PC-3 (cell line): ENCODE results near the gene ZNHIT6.

Source experiments
- CTCF ChIP-seq: fragments of 300-600 bp; sonication (generic); conservative IDR thresholded peaks from 2 replicates; pipeline ENCODE4 v1.5.1; 2017; ENCODE audit warnings: antibody characterized with exemption, low read depth, mild to moderate bottlenecking, low read length
- EZH2 ChIP-seq: fragments of 300-600 bp; sonication (generic); IDR thresholded peaks from one replicate; pipeline ENCODE4 v1.6.1; 2017; ENCODE audit warnings: antibody characterized with exemption, mild to moderate bottlenecking, low read length; ENCODE audit not compliant: unreplicated experiment
- EZH2phosphoT487 ChIP-seq: fragments of 300-600 bp; sonication (generic); IDR thresholded peaks from 2 replicates; pipeline ENCODE4 v1.6.1; 2018; ENCODE audit warnings: mild to moderate bottlenecking, antibody characterized with exemption, low read length, borderline replicate concordance

GRCh38 chr1:85616364-85616705 is 91.9 kb downstream of the ZNHIT6 start:
- no peak for TF ChIP-seq CTCF
- no peak for TF ChIP-seq EZH2phosphoT487
- no peak for TF ChIP-seq EZH2
